Right lobe of liver (tissue), 6 donors: ENCODE results near the gene TCEAL4. TPM values are rescaled to one million over a fixed set of nuclear protein-coding genes. Genes with fewer than 3 reads are reported as not detected.
A peak's percentile ranks its signal among the peaks of the same experiment; 100 is the strongest.

Source experiments
- ATAC-seq, 4 donors: fragments of 200-7000 bp; cut with Tn5 transposase; one replicate each; pipeline ENCODE4 v1.9.1; 2020; ENCODE audit warnings: mild to moderate bottlenecking in 4 of 4, moderate library complexity in 4 of 4
- DNase-seq, 3 donors: peaks; one replicate each; pipeline ENCODE4 v3.0.0-alpha.2; 2020
- H3K27ac ChIP-seq, 3 donors: fragments of 200-600 bp; one replicate each; pipeline ENCODE4 v1.8.0; 2022
- H3K27me3 ChIP-seq, 2 donors: fragments of 200-600 bp; one replicate each; pipeline ENCODE4 v1.8.0; 2022
- H3K36me3 ChIP-seq, 4 donors: fragments of 200-600 bp; sonication (generic) in 1 of 4; one replicate each; pipeline versions ENCODE4 v1.5.1 to v1.8.0; 2017 to 2022; ENCODE audit warnings: control low read depth in 1 of 4
- H3K4me1 ChIP-seq, 4 donors: fragments of 200-600 bp; sonication (generic) in 1 of 4; one replicate each; pipeline versions ENCODE4 v1.5.1 to v1.8.0; 2017 to 2022; ENCODE audit warnings: control low read depth in 1 of 4
- H3K4me3 ChIP-seq, 3 donors: fragments of 200-600 bp; one replicate each; pipeline ENCODE4 v1.8.0; 2022
- H3K9me3 ChIP-seq, 4 donors: fragments of 200-600 bp; sonication (generic) in 1 of 4; one replicate each; pipeline versions ENCODE4 v1.5.1 to v1.8.0; 2017 to 2022; ENCODE audit warnings: control low read depth in 1 of 4
- CTCF ChIP-seq, 4 donors: fragments of 200-600 bp in 3 of 4; fragments of 450-650 bp in 1 of 4; IDR thresholded peaks; one replicate each; pipeline versions ENCODE4 v1.5.1 to v1.8.0; 2016 to 2022; ENCODE audit warnings: antibody characterized with exemption in 4 of 4, mild to moderate bottlenecking in 2 of 4
- POLR2A ChIP-seq: fragments of 450-650 bp; IDR thresholded peaks from one replicate; pipeline ENCODE4 v1.6.1; 2017; ENCODE audit warnings: antibody characterized with exemption, mild to moderate bottlenecking
- WGBS: methylation state at CpG from one replicate; pipeline ENCODE4 v1.1.6; 2018; ENCODE audit warnings: low coverage, low lambda C conversion rate; ENCODE audit not compliant: insufficient coverage; ENCODE audit errors: missing lambda C conversion rate; 5-methylcytosine and 5-hydroxymethylcytosine counted together
- intact Hi-C, 2 donors: fragments of 100-400 bp; cut with DNase I; formaldehyde crosslinking; loops; one replicate each; pipeline versions ENCODE4 v1.11.2 to v1.14.1; 2022
- total RNA-seq, 6 experiments: library from RNA; depleted of rRNA in 2 of 6; stranded (reverse); fragments of >200 nt in 2 of 6; fragmentation: NEBNext Ultra II Directional in 3 of 6; extraction: Animal tissue kit (Norgen Biotek cat#: 25700) in 3 of 6; gene quantifications; one replicate each; pipeline versions ENCODE4 v1.1.0 to v1.2.4, GENCODE V29; 2016 to 2023
- donor health status: DM: no; HTN: yes; CAD: no.
- donor health status: DM: no; HTN: no; CAD: no.
- donor health status: DM: no; HTN: no; CAD: no.
- donor health status: DM: no; HTN: yes; CAD: no.
- donor health status: DM: no; HTN: yes; CAD: no.

The TCEAL4 gene
- total RNA-seq, 6 experiments from 2014 or later = 23.3 to 34.5 (median 28.1) TPM

GRCh38 chrX:103613362-103613890 is 28.1 kb downstream of the TCEAL4 start:
- Histone ChIP-seq H3K27me3 (no peaks in the 10 kb centered on the region), H3K4me1 (no peaks in the 10 kb centered on the region), H3K27ac (no peak overlapping the region), H3K9me3 (no peaks in the 10 kb centered on the region), H3K36me3 (no peaks in the 10 kb centered on the region), H3K4me3 (no peak overlapping the region)
- 11% methylated on average over 1 of the region's 1 CpG for WGBS
- TF ChIP-seq POLR2A = no peak
- no peak for TF ChIP-seq CTCF (IDR thresholded peaks at IDR 0.05)
- DNase-seq (no peak), ATAC-seq (no peak)
- intact Hi-C loops = no loop called here

GRCh38 chrX:103614999-103615398 is 29.7 kb downstream of the TCEAL4 start:
- intact Hi-C loops = no loop called here
- TF ChIP-seq CTCF (IDR thresholded peaks at IDR 0.05) (no peak), POLR2A (no peak)
- DNase-seq (no peak), ATAC-seq (no peak)
- Histone ChIP-seq H3K27me3 (no peaks in the 10 kb centered on the region), H3K4me1 (no peaks in the 10 kb centered on the region), H3K9me3 (no peaks in the 10 kb centered on the region), H3K36me3 (no peaks in the 10 kb centered on the region), H3K4me3 (no peak overlapping the region), H3K27ac (no peak overlapping the region)
- 50% methylated on average over 1 of the region's 1 CpG for WGBS

- Histone ChIP-seq H3K9me3 (no peaks in the 10 kb centered on the region), H3K4me3 (no peak overlapping the region), H3K27ac (no peak overlapping the region), H3K27me3 (no peaks in the 10 kb centered on the region), H3K36me3 (no peaks in the 10 kb centered on the region), H3K4me1 (no peaks in the 10 kb centered on the region)
- no peak for ATAC-seq
- intact Hi-C loops = no loop called here
- no peak for DNase-seq
- TF ChIP-seq POLR2A (no peak), CTCF (IDR thresholded peaks at IDR 0.05) (no peak)
These were observed 30.6 kb downstream of the TCEAL4 start for GRCh38 chrX:103615781-103616371.

GRCh38 chrX:103616676-103617186 is 31.4 kb downstream of the TCEAL4 start:
- peak in 2 of 4 donors; percentile 50 to 59 for ATAC-seq
- no peaks in the 10 kb centered on the region for H3K4me1 ChIP-seq

More at GRCh38 chrX:103616676-103617186, 31.4 kb downstream of the TCEAL4 start:
- no peak for DNase-seq
- no peaks in the 10 kb centered on the region for H3K27me3 ChIP-seq
- intact Hi-C loops = no loop called here
- no peak for TF ChIP-seq CTCF (IDR thresholded peaks at IDR 0.05)
- no peak for TF ChIP-seq POLR2A
- no peak overlapping the region for H3K27ac ChIP-seq
- H3K36me3 ChIP-seq = no peaks in the 10 kb centered on the region
- no peak overlapping the region for H3K4me3 ChIP-seq
- 16% methylated on average over 1 of the region's 1 CpG for WGBS
- no peaks in the 10 kb centered on the region for H3K9me3 ChIP-seq
